BJ (cell line): ENCODE data around the gene NME3. TPM values are rescaled to one million over a fixed set of nuclear protein-coding genes. Genes with fewer than 3 reads are reported as not detected.

Experiments used
- CTCF ChIA-PET: fragments of 350-600 bp; formaldehyde crosslinking; extraction: SDS; loops from one replicate; lab custom pipeline; 2021; ENCODE audit warnings: antibody characterized with exemption, inconsistent platforms; lab: Yijun Ruan, JAX
- POLR2A ChIA-PET: fragments of 300-600 bp; sonication (Branson Sonifier 250); formaldehyde crosslinking; extraction: SDS; loops from one replicate; lab custom pipeline; 2021; ENCODE audit warnings: antibody characterized with exemption; lab: Charles Lee
- DNase-seq: peaks from one replicate; pipeline ENCODE4 v3.0.0-alpha.2; 2011; ENCODE audit warnings: low read depth
- H3K27me3 ChIP-seq: 2 replicates; pipeline ENCODE4 v1.6.0; 2011; ENCODE audit warnings: low read length; ENCODE audit not compliant: control insufficient read depth, insufficient read depth
- H3K36me3 ChIP-seq: 2 replicates; pipeline ENCODE4 v1.5.1; 2011; ENCODE audit warnings: low read length; ENCODE audit not compliant: control insufficient read depth, insufficient read depth
- H3K4me3 ChIP-seq: 2 replicates; pipeline ENCODE4 v1.5.1; 2011; ENCODE audit warnings: low read depth, mild to moderate bottlenecking, control low read depth, low read length
- CTCF ChIP-seq: IDR thresholded peaks from 2 replicates; pipeline ENCODE4 v1.5.1; 2011; ENCODE audit warnings: low read depth, mild to moderate bottlenecking, control low read depth, inconsistent platforms, low read length, moderate library complexity; ENCODE audit not compliant: insufficient read depth
- polyA plus RNA-seq: library from polyadenylated mRNA; depleted of rRNA; stranded (reverse); fragments of >200 nt; gene quantifications from 2 replicates; pipeline ENCODE4 v1.2.3, GENCODE V29; 2011

The NME3 gene
- polyA plus RNA-seq, 1 experiment = 34.3 TPM

GRCh38 chr16:1776991-1777374 is 5.6 kb upstream of the NME3 start:
- H3K4me3 ChIP-seq = no peak overlapping the region
- H3K27me3 ChIP-seq = no peaks in the 10 kb centered on the region
- DNase-seq = no peak
- POLR2A ChIA-PET = no interaction called here
- CTCF ChIA-PET = no interaction called here
- H3K36me3 ChIP-seq = peaks cover 30% of the 10 kb centered on the region
- TF ChIP-seq CTCF = no peak

- CTCF ChIA-PET = no interaction called here
- POLR2A ChIA-PET = no interaction called here
- no peak for DNase-seq
Measured at GRCh38 chr16:1776672-1776955, 5.3 kb upstream of the NME3 start.

GRCh38 chr16:1775846-1776671 is 4.7 kb upstream of the NME3 start:
- POLR2A ChIA-PET = no interaction called here
- CTCF ChIA-PET = interaction anchor here (0.6 to 1.3 kb wide), 2 partner anchors 59 to 82 kb away, joined by 3 read pairs; no protein-coding TSS in a partner anchor

More at GRCh38 chr16:1776672-1776955, 5.3 kb upstream of the NME3 start:
- no peaks in the 10 kb centered on the region for H3K27me3 ChIP-seq
- no peak overlapping the region for H3K4me3 ChIP-seq
- peaks cover 30% of the 10 kb centered on the region for H3K36me3 ChIP-seq
- TF ChIP-seq CTCF = no peak

GRCh38 chr16:1775006-1775845 is 3.9 kb upstream of the NME3 start:
- Histone ChIP-seq H3K36me3 (peaks cover 27% of the 10 kb centered on the region), H3K4me3 (no peak overlapping the region), H3K27me3 (no peaks in the 10 kb centered on the region)
- ChIA-PET CTCF (interaction anchor here (0.6 to 1.6 kb wide), 4 partner anchors 8 to 81 kb away, joined by 3 to 11 read pairs (median 3); partner anchors contain the start of genes NUBP2 and SPSB3), POLR2A (no interaction called here)
- DNase-seq = no peak
- no peak for TF ChIP-seq CTCF

More at GRCh38 chr16:1775846-1776671, 4.7 kb upstream of the NME3 start:
- Histone ChIP-seq H3K27me3 (no peaks in the 10 kb centered on the region), H3K36me3 (peaks cover 30% of the 10 kb centered on the region), H3K4me3 (no peak overlapping the region)
- DNase-seq = no peak
- no peak for TF ChIP-seq CTCF

GRCh38 chr16:1774448-1774780 is 3.1 kb upstream of the NME3 start:
- TF ChIP-seq CTCF = no peak
- peaks cover 25% of the 10 kb centered on the region for H3K36me3 ChIP-seq
- no peak for DNase-seq
- ChIA-PET POLR2A (no interaction called here), CTCF (interaction anchor here (1.0 to 1.9 kb wide), 4 partner anchors 8 to 68 kb away, joined by 3 to 11 read pairs (median 6); partner anchors contain the start of genes MAPK8IP3, NUBP2 and SPSB3)
- H3K27me3 ChIP-seq = no peaks in the 10 kb centered on the region
- peak overlapping the region; percentile 92 for H3K4me3 ChIP-seq
